Gastroesophageal sphincter (tissue), 4 donors: Measurements from ENCODE around the gene TMEM176B. TPM values are rescaled to one million over a fixed set of nuclear protein-coding genes. Genes with fewer than 3 reads are reported as not detected.
A peak's percentile ranks its signal among the peaks of the same experiment; 100 is the strongest.

Source experiments
- ATAC-seq: fragments of 150-250 bp; one replicate; pipeline ENCODE4 v1.9.1; 2016; ENCODE audit warnings: mild to moderate bottlenecking, moderate library complexity
- H3K27ac ChIP-seq, 4 donors: fragments of 200-600 bp; sonication (generic) in 3 of 4; 1 replicate in 3 of 4; 2 replicates in 1 of 4; pipeline ENCODE4 v1.5.1; 2016 to 2019
- H3K27me3 ChIP-seq: fragments of 200-600 bp; sonication (generic); one replicate; pipeline ENCODE4 v1.5.1; 2019
- H3K36me3 ChIP-seq, 2 donors: fragments of 200-600 bp; sonication (generic); one replicate each; pipeline ENCODE4 v1.5.1; 2019; ENCODE audit warnings: control low read depth in 1 of 2
- H3K4me1 ChIP-seq, 3 donors: fragments of 200-600 bp; sonication (generic); 1 replicate in 2 of 3; 2 replicates in 1 of 3; pipeline ENCODE4 v1.5.1; 2016 to 2019; ENCODE audit warnings: control low read depth in 2 of 3
- H3K4me3 ChIP-seq, 2 donors: fragments of 200-600 bp; sonication (generic); one replicate each; pipeline ENCODE4 v1.5.1; 2019; ENCODE audit warnings: mild to moderate bottlenecking in 1 of 2, moderate library complexity in 1 of 2
- H3K9me3 ChIP-seq, 3 donors: fragments of 200-600 bp; sonication (generic); one replicate each; pipeline ENCODE4 v1.5.1; 2017 to 2019; ENCODE audit warnings: control low read depth in 2 of 3
- EP300 ChIP-seq: sonication (generic); formaldehyde crosslinking; IDR thresholded peaks from one replicate; pipeline ENCODE4 v1.6.1; 2017; ENCODE audit warnings: antibody characterized with exemption, mild to moderate bottlenecking
- POLR2A ChIP-seq, 2 donors: fragments of 450-650 bp; IDR thresholded peaks; one replicate each; pipeline ENCODE4 v1.6.1; 2017; ENCODE audit warnings: antibody characterized with exemption in 2 of 2, mild to moderate bottlenecking in 2 of 2, moderate library complexity in 1 of 2
- POLR2AphosphoS5 ChIP-seq: sonication (generic); formaldehyde crosslinking; IDR thresholded peaks from one replicate; pipeline ENCODE4 v1.6.1; 2017; ENCODE audit warnings: antibody characterized with exemption
- WGBS, 2 donors: methylation state at CpG; one replicate each; pipeline ENCODE4 v1.1.5; 2018; ENCODE audit warnings: low coverage in 1 of 2; 5-methylcytosine and 5-hydroxymethylcytosine counted together
- total RNA-seq, 4 donors: library from RNA; depleted of rRNA; stranded (reverse); fragments of >200 nt; gene quantifications; one replicate each; pipeline ENCODE4 v1.1.0, GENCODE V29; 2016
- TF ChIP-seq, protein P1 (sequence below), 4 experiments: fragments of 200-600 bp in 2 of 4; fragments of 450-650 bp in 2 of 4; sonication (generic) in 1 of 4; IDR thresholded peaks; one replicate each; pipeline ENCODE4 v1.5.1; 2017 to 2019; ENCODE audit warnings: antibody characterized with exemption in 4 of 4, mild to moderate bottlenecking in 2 of 4, moderate library complexity in 2 of 4

TMEM176B gene
- total RNA-seq, 4 donors from 2014 or later: 18.2 to 69.3 (median 52.6) TPM

GRCh38 chr7:150791746-150792452, 8.3 kb downstream of the TMEM176B start:
- no peak for ATAC-seq
- Histone ChIP-seq H3K27me3 (peaks cover 25% of the 10 kb centered on the region), H3K9me3 (peaks cover 0 to 15% (median 0%) of the 10 kb centered on the region in 3 donors), H3K36me3 (peaks cover 0 to 14% of the 10 kb centered on the region in 2 donors), H3K27ac (no peak overlapping the region), H3K4me3 (no peak overlapping the region), H3K4me1 (peaks cover 4 to 26% (median 20%) of the 10 kb centered on the region in 3 donors)
- 79 to 80% methylated on average over 1 to 5 of the region's 12 CpGs for WGBS, 2 donors
- TF ChIP-seq EP300: no peak
- TF ChIP-seq POLR2AphosphoS5: no peak
- no peak for TF ChIP-seq POLR2A (IDR thresholded peaks at IDR 0.05)
- TF ChIP-seq, protein P1, sequence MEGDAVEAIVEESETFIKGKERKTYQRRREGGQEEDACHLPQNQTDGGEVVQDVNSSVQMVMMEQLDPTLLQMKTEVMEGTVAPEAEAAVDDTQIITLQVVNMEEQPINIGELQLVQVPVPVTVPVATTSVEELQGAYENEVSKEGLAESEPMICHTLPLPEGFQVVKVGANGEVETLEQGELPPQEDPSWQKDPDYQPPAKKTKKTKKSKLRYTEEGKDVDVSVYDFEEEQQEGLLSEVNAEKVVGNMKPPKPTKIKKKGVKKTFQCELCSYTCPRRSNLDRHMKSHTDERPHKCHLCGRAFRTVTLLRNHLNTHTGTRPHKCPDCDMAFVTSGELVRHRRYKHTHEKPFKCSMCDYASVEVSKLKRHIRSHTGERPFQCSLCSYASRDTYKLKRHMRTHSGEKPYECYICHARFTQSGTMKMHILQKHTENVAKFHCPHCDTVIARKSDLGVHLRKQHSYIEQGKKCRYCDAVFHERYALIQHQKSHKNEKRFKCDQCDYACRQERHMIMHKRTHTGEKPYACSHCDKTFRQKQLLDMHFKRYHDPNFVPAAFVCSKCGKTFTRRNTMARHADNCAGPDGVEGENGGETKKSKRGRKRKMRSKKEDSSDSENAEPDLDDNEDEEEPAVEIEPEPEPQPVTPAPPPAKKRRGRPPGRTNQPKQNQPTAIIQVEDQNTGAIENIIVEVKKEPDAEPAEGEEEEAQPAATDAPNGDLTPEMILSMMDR (IDR thresholded peaks at IDR 0.05): no peak

DNA sequence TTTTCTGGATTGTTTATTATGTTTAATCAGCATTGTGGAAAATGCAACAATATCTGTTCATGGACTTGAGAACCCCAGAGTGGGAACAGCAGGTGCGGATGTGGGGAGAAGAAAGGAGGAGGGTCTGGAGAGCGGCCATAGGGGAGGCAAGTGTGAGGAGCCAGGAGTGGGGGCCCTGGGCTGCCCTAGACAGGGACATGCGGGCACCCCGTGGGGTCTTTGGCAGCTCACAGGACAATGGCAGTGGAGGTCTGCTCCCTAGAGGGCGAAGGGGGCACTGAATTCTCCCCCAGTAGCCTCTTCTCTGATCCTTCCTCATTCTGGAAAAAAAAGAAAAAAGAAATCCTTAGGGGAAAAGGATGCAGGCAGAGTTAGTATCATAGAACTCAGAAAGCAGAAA, 8.9 kb downstream of the TMEM176B start:
- H3K27ac ChIP-seq: no peak overlapping the region
- H3K27me3 ChIP-seq: peaks cover 20% of the 10 kb centered on the region
- ATAC-seq: no peak
- H3K9me3 ChIP-seq: peaks cover 0 to 14% (median 0%) of the 10 kb centered on the region in 3 donors
- TF ChIP-seq, protein P1 (IDR thresholded peaks at IDR 0.05): no peak
- TF ChIP-seq EP300 (no peak), POLR2A (IDR thresholded peaks at IDR 0.05) (no peak), POLR2AphosphoS5 (no peak)
- H3K4me3 ChIP-seq: no peak overlapping the region
- peaks cover 0 to 14% of the 10 kb centered on the region in 2 donors for H3K36me3 ChIP-seq
- H3K4me1 ChIP-seq: peaks cover 4 to 31% (median 20%) of the 10 kb centered on the region in 3 donors
- WGBS, 2 donors: 81% methylated on average over 5 of the region's 5 CpGs; no CpG with 5 or more reads in 1 of the 2 donors

DNA sequence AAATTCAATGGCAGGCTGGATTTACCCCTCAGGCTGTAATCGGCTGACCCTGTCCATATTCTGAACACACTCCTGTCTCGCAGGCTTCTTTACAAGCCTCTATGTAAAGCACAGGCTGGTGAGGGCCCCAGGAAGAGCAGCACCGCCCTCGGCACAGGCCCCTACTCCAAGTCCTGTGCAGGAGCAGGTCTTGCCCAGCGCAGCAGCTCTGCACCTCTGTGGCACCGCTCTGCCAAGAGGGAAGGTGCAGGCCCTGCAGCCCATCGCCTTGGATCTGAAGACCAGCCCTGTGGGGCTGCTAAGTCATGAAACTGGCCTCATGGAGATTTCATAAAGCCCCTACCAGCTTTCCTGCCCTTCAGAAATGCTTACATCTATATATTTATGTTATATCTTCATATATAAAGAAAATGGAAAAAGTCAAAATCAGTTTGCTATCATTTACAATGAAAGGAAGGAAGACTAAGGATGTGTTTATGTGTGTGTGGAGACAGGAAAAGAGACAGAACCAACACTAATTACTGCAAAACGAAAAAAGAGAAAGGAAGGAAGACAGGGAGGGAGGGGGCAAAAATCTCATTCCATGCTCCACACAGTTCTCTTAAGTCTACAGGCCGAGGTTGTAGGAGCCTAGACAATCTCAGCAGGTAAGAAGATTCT, 9.6 kb downstream of the TMEM176B start:
- Histone ChIP-seq H3K4me1 (peaks cover 4 to 36% (median 24%) of the 10 kb centered on the region in 3 donors), H3K9me3 (peaks cover 0 to 6% (median 0%) of the 10 kb centered on the region in 3 donors), H3K27ac (no peak overlapping the region), H3K36me3 (peaks cover 0 to 14% of the 10 kb centered on the region in 2 donors), H3K4me3 (no peak overlapping the region), H3K27me3 (peaks cover 12% of the 10 kb centered on the region)
- WGBS, 2 donors: 63 to 88% methylated on average over 4 to 7 of the region's 9 CpGs
- TF ChIP-seq, protein P1 (IDR thresholded peaks at IDR 0.05): no peak
- no peak for TF ChIP-seq EP300
- TF ChIP-seq POLR2A (IDR thresholded peaks at IDR 0.05): no peak
- TF ChIP-seq POLR2AphosphoS5: no peak
- ATAC-seq: no peak

- H3K4me3 ChIP-seq: no peak overlapping the region
- H3K27ac ChIP-seq: peak overlapping the region in 3 of 4 donors; percentile 56 to 77 (median 72)
- ATAC-seq: peak; percentile 71
- TF ChIP-seq EP300 (no peak), POLR2AphosphoS5 (peak; percentile 33), POLR2A (IDR thresholded peaks at IDR 0.05) (no peak)
- TF ChIP-seq, protein P1 (IDR thresholded peaks at IDR 0.05): no peak
- 56 to 83% methylated on average over 6 to 7 of the region's 9 CpGs for WGBS, 2 donors
- H3K36me3 ChIP-seq: peaks cover 0 to 14% of the 10 kb centered on the region in 2 donors
- H3K9me3 ChIP-seq: no peaks in the 10 kb centered on the region
- H3K27me3 ChIP-seq: peaks cover 3% of the 10 kb centered on the region
- peaks cover 4 to 46% (median 24%) of the 10 kb centered on the region in 3 donors for H3K4me1 ChIP-seq
These were observed 11.5 kb downstream of the TMEM176B start for GRCh38 chr7:150788474-150789269.
